Esophagus (tissue), 2 donors: ENCODE data around the gene PPP3R1. TPM values are rescaled to one million over a fixed set of nuclear protein-coding genes. Genes with fewer than 3 reads are reported as not detected.

Experiments
- H3K27ac ChIP-seq, 2 donors: one replicate each; pipeline ENCODE4 v1.5.1; 2013; ENCODE audit warnings: low read depth in 2 of 2, mild to moderate bottlenecking in 2 of 2, inconsistent platforms in 1 of 2, low read length in 1 of 2, moderate library complexity in 1 of 2
- H3K27me3 ChIP-seq, 2 donors: one replicate each; pipeline ENCODE4 v1.6.1; 2013; ENCODE audit warnings: low read length in 2 of 2, control low read depth in 1 of 2, mild to moderate bottlenecking in 1 of 2; ENCODE audit not compliant: insufficient read depth in 2 of 2, control insufficient read depth in 1 of 2
- H3K36me3 ChIP-seq, 2 donors: one replicate each; pipeline ENCODE4 v1.6.1; 2013; ENCODE audit warnings: low read length in 1 of 2; ENCODE audit not compliant: control insufficient read depth in 2 of 2, insufficient read depth in 2 of 2
- H3K4me1 ChIP-seq, 2 donors: one replicate each; pipeline ENCODE4 v1.6.1; 2013; ENCODE audit warnings: low read length in 1 of 2; ENCODE audit not compliant: control insufficient read depth in 2 of 2, insufficient read depth in 2 of 2
- H3K4me3 ChIP-seq, 2 donors: one replicate each; pipeline ENCODE4 v1.5.1; 2013; ENCODE audit warnings: low read length in 2 of 2, mild to moderate bottlenecking in 2 of 2, low read depth in 1 of 2, moderate library complexity in 1 of 2
- H3K9me3 ChIP-seq, 2 donors: one replicate each; pipeline ENCODE4 v1.6.1; 2013; ENCODE audit warnings: mild to moderate bottlenecking in 2 of 2, low read depth in 1 of 2, low read length in 1 of 2, moderate library complexity in 1 of 2; ENCODE audit not compliant: control insufficient read depth in 2 of 2, insufficient read depth in 1 of 2
- WGBS, 2 donors: extraction: QIAGEN DNeasy Blood & Tissue Kit; methylation state at CpG; one replicate each; pipeline ENCODE4 v1.1.7; 2013; 5-methylcytosine and 5-hydroxymethylcytosine counted together
- polyA plus RNA-seq, 2 donors: library from polyadenylated mRNA; stranded (reverse); fragments of 200-250 nt; gene quantifications; one replicate each; pipeline ENCODE4 v1.2.3, GENCODE V29; 2013
- donor health status: healthy with polysubstance abuse.
- donor health status: Bipolar disorder and iron deficiency.

Gene PPP3R1
- polyA plus RNA-seq, 2 donors, result 11.9 to 17.5 TPM

DNA sequence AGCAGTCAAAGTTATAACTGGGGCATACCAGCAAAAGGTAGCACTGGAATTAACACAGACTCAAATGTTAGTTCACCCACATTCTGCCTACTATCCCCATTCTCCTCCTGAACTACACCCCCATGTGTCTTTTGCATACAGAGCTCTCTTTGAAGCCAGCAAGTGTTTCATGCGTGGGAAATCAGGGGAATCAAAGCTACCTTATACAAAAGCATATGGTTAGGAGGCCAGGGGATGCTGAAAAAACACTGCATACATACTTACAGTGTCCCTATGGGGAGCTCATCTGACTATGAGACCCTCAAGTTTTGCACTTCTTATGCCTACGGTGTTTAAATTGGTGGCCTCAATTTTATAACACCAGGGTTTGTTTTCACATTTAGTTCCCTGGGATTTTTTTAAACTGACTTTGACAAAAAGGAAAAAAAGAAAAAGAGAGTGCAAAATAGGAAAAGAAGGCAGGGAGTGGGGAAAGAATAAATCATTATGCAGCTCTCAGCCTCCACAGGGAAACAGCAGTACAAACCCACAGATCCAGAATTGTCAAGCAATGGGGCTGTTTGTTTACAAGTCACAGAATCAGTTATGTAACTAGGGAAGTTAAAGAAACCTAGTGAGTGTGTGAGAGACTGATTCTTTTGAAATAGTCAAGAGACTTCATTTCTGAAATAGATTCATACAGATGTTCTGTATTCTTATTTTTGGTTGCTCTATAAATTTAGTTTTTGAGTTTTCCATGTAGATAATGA is 20.1 kb upstream of the PPP3R1 start:
- peaks cover 0 to 4% of the 10 kb centered on the region in 2 donors for H3K27me3 ChIP-seq
- whole genome bisulfite sequencing, 2 donors, result 76 to 80% methylated on average over 2 of the region's 2 CpGs
- no peaks in the 10 kb centered on the region for H3K9me3 ChIP-seq
- no peak overlapping the region for H3K4me3 ChIP-seq
- no peak overlapping the region for H3K27ac ChIP-seq
- H3K36me3 ChIP-seq, result no peaks in the 10 kb centered on the region
- H3K4me1 ChIP-seq, result no peaks in the 10 kb centered on the region

DNA sequence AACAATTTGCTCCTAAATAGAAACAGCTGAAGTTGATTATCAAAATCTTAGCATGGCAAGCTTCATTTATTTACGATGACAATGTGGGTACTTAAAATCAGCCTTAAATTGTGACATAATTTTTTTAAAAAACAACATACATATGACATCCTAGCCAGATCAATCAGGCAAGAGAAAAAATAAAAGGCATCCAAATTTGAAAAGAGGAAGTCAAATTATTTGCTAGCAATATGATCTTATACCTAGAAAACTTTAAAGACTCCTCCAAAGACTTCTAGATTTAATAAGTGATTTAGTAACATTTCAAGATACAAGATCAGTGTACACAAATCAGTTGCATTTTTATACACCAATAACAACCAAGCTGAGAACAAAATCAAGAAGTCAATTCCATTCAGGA is 14.3 kb upstream of the PPP3R1 start:
- 97% methylated on average over 1 of the region's 1 CpG for WGBS, 2 donors
- no peaks in the 10 kb centered on the region for H3K27me3 ChIP-seq
- H3K36me3 ChIP-seq, result no peaks in the 10 kb centered on the region
- no peaks in the 10 kb centered on the region for H3K9me3 ChIP-seq
- H3K27ac ChIP-seq, result no peak overlapping the region
- H3K4me1 ChIP-seq, result no peaks in the 10 kb centered on the region
- no peak overlapping the region for H3K4me3 ChIP-seq

DNA sequence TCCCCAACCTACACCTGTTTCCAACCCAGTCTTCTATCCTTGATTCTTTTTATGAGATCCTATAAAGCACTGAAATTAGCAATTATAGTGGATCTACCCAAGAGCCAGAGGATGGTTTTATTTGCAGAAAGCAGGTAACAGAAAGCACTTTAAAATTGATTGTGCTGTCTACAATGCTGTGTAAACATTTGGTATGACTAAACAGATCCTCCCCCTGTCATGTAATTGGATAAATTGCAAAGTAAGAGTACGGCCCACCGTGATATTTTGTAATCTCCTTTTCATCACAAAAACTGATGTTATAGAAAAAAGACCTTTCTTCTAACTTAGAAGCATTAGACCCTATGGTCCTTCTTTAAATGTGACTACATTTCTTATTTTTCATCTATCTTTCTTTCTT is 11.3 kb upstream of the PPP3R1 start:
- Histone ChIP-seq H3K4me3 (no peak overlapping the region), H3K9me3 (no peaks in the 10 kb centered on the region), H3K36me3 (no peaks in the 10 kb centered on the region), H3K27me3 (no peaks in the 10 kb centered on the region), H3K27ac (no peak overlapping the region), H3K4me1 (no peaks in the 10 kb centered on the region)
- 48 to 81% methylated on average over 2 of the region's 2 CpGs for WGBS, 2 donors

DNA sequence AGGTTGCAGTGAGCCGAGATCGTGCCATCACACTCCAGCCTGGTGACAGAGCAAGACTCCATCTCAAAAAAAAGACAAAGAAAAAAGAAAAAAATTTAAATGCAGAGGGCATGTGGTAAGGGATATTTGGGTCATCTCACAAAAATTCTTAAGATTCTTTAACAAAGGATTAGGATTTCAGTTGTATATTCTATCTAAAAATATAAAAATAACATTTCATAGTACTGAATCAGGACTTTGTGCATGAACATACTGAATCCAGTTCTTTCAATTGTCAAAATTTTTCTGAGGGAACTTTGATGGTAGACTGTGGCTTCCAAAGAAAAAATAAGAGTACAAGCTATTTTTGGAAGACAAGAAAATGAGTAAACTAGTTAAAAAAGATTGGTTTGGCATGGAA is 6.5 kb upstream of the PPP3R1 start:
- Histone ChIP-seq H3K36me3 (no peaks in the 10 kb centered on the region), H3K4me3 (no peak overlapping the region), H3K27me3 (no peaks in the 10 kb centered on the region), H3K4me1 (no peaks in the 10 kb centered on the region), H3K9me3 (no peaks in the 10 kb centered on the region), H3K27ac (no peak overlapping the region)
- 88 to 97% methylated on average over 2 of the region's 2 CpGs for WGBS, 2 donors

DNA sequence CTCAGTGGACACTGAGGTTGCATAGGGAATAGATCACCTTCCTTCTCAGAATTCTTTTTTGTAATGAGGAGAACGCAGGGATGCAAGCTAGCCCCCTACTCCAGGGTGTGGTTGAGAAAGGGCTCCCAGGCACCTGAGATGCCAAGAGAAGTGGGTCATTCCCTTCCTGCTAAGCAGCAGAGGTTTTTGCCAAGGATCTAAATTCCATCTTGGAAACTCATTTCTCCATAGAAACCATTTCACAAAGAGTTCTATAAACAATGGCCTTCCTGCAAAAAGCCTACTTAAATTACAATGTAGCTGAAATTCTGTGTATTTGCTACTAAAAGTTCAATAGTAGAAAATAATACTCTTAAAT is 3.7 kb upstream of the PPP3R1 start:
- H3K36me3 ChIP-seq, result no peaks in the 10 kb centered on the region
- H3K4me3 ChIP-seq, result no peak overlapping the region
- WGBS, 2 donors, result 74% methylated on average over 1 of the region's 1 CpG
- no peak overlapping the region for H3K27ac ChIP-seq
- H3K27me3 ChIP-seq, result no peaks in the 10 kb centered on the region
- no peaks in the 10 kb centered on the region for H3K9me3 ChIP-seq
- no peaks in the 10 kb centered on the region for H3K4me1 ChIP-seq

DNA sequence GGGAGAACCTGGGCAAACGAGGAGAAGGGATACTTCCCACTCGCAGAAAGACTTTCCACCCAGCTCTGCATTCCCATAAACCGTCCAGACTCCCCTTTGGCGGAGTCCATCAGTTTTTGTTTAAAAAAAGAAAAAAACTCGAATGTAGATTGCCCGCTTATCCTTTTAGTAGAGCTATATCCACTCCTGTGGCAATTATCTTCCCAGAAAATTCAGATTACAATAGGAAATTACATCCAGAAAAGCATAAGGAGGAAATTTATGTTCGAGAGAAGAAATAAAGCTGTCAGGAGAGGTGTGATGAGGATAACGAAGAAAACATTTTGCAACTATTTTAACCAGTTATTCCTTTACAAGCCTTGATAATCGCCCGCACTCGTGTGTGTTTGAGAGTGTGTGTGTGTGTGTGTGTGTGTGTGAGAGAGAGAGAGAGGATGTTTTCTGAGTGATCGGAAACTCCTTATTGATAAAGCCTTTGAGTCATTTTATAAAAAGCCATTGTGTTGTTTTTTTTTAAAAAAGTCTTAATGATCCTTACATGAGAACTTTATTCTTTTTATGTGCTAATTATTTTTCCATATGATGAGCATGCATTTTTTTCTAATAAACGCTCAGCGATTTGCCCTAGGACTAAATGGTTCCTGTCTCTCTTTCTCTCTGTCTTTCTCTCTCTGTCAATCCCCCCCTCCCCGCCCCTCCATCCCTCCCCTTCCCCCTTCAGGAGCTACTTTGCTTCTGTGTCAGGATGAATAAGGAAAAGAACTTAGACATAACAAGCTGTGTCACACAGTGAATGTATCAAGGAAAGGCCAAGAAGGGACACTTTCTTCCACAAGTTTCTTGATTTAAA is 1.1 kb upstream of the PPP3R1 start:
- Histone ChIP-seq H3K9me3 (no peaks in the 10 kb centered on the region), H3K4me1 (no peaks in the 10 kb centered on the region), H3K4me3 (peak overlapping the region; percentile 90 to 93), H3K27me3 (no peaks in the 10 kb centered on the region), H3K36me3 (no peaks in the 10 kb centered on the region), H3K27ac (peak overlapping the region; percentile 98 to 99)
- 1 to 2% methylated on average over 15 of the region's 15 CpGs for WGBS, 2 donors

DNA sequence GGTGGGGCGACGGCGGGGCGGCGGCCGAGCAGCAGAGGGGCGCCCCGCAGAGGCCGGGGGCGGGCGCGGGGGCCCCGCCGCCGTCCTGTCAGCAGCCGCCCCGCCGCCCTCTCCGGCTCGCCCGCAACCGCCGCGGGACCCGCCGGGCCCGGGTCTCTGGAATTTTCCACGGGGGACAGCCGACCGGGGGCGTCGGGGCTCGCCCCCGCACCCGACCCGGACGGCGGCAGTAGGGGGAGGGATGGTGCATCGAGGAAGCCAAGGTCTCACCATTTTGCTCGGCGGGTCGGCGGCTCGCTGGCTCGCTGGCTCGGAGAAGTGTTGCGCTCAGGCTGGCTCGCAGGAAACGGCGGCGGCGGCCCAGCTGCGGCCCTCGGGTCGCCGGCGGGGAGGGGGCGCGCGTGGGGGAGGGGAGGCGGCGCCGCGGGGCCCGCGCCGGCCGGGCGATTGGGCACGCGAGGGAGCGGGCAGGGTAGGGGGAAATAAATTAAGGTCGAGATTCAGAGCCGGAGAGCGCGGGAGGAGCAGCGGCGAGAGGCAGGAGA is 405 bp downstream of the PPP3R1 start:
- H3K27me3 ChIP-seq, result no peaks in the 10 kb centered on the region
- peaks cover 0 to 1% of the 10 kb centered on the region in 2 donors for H3K4me1 ChIP-seq

DNA sequence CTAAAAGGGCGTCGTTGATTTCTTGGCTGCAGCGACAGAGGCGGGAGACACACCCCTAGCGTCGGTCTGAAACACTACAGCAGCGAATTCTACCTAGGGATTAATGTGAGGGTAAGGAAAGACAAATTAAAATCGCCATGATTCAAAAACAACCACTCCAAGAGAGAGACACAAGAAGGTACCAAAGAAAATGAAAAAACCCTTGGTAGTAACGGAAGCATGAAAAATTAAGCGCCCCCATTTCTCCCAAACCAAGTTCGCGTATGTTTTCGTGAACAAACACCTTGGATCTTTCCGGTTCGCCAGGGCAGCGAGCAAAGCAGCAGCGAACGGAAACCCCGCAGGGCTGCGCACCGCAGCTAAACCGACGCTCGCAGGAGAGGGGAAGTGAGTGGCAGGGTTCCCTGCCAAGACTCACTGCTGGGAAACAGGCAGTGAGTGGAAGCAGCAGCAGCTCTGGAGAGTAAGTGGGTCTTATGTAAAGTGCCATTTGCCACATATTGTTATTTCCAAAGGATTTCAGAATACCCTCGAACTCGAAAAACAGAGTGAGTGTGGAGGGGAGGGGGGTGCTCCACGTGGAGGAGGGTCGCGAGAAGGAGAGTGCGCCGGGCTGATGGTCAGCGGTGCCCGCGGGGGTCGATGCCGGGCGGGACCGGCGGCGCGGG is 1.0 kb downstream of the PPP3R1 start:
- Histone ChIP-seq H3K9me3 (no peaks in the 10 kb centered on the region), H3K27ac (peak overlapping the region; percentile 98 to 99), H3K4me1 (peaks cover 0 to 4% of the 10 kb centered on the region in 2 donors), H3K27me3 (no peaks in the 10 kb centered on the region), H3K4me3 (peak overlapping the region; percentile 90 to 93), H3K36me3 (no peaks in the 10 kb centered on the region)
- WGBS, 2 donors, result 0 to 1% methylated on average over 29 to 41 of the region's 41 CpGs

More for the DNA sequence above, 405 bp downstream of the PPP3R1 start:
- 0 to 1% methylated on average over 44 to 78 of the region's 78 CpGs for WGBS, 2 donors
- peak overlapping the region; percentile 98 to 99 for H3K27ac ChIP-seq
- H3K4me3 ChIP-seq, result peak overlapping the region; percentile 90 to 93
- no peaks in the 10 kb centered on the region for H3K9me3 ChIP-seq
- H3K36me3 ChIP-seq, result no peaks in the 10 kb centered on the region

DNA sequence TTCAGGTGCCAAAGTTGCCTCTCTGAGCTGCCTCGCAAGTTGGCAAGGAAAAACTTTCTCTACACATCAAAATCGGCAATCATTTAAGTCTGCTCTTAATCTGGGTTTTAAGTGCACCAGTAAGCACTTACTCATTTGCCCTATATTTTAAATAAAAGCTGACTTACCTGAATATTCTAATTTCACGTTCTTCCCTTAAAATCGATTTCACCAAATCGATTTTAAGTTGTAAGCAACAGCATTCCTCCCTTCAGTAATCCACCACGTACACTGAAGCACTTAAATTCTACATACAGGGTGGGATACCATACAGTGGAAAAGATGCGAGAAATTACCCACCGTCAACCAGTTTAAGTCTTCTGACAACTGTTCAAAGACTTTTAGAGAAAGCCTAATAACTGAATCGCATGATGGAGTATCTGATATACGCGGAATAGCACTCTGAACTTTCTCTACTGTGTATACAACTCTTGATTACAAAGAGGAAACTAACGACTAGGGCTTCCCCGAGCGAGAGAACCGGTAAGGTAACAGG is 1.6 kb downstream of the PPP3R1 start:
- no peaks in the 10 kb centered on the region for H3K9me3 ChIP-seq
- peak overlapping the region; percentile 90 to 93 for H3K4me3 ChIP-seq
- H3K27ac ChIP-seq, result peak overlapping the region; percentile 47 to 99
- no peaks in the 10 kb centered on the region for H3K36me3 ChIP-seq
- H3K4me1 ChIP-seq, result peaks cover 0 to 4% of the 10 kb centered on the region in 2 donors
- WGBS, 2 donors, result 2 to 4% methylated on average over 15 of the region's 15 CpGs
- H3K27me3 ChIP-seq, result no peaks in the 10 kb centered on the region
